GM18511 (cell line): Measurements from ENCODE around the gene UPF3A.
"Not testable (repeated sequence)": the region's sequence is repeated elsewhere in the genome, so short reads cannot be mapped to it uniquely, and the experiment has no call there.

Experiments used
- ATAC-seq: cut with Tn5 transposase; IDR thresholded peaks from one replicate; pipeline ENCODE4 v1.9.1; 2021; ENCODE audit warnings: mild to moderate bottlenecking, moderate library complexity; ENCODE audit not compliant: unreplicated experiment

The UPF3A gene

DNA sequence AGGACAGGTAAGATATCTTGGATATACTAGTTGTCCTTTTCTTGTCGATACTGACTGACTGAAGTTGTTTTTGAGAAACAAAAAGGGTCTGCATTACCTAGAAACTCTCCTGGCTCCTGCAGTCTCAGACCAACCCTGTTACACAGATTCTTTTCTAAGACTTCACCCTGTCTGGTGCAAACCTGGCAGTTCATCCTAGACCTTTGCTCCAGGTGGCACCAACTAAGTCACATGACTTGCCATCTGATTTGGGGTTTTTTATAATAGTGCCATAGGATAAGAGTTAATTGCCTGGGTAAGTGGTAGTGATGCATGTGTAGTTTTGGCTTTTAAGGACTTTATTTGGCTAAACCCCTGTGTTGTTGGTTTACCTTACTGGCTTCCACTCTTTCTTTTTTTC, 47.2 kb downstream of the UPF3A start:
- no peak for ATAC-seq

DNA sequence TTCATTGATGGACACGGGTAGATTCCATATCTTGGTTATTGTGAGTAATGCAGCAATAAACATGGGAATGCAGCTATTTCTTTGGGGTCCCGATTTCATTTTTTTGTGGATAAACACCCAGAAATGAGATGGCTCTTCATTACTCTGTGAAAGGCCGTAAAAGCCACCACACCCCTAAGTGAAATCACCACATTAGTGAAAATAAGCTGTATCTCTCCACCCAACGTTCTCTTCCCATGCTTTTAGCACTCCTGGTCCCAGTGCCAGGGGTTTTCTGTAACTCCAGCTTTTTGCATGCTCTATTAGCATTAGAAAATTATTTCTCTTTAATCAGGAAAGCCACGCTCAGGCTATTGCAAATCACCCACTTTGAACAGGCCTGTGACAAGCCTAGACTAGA, 48.7 kb downstream of the UPF3A start:
- no peak for ATAC-seq

DNA sequence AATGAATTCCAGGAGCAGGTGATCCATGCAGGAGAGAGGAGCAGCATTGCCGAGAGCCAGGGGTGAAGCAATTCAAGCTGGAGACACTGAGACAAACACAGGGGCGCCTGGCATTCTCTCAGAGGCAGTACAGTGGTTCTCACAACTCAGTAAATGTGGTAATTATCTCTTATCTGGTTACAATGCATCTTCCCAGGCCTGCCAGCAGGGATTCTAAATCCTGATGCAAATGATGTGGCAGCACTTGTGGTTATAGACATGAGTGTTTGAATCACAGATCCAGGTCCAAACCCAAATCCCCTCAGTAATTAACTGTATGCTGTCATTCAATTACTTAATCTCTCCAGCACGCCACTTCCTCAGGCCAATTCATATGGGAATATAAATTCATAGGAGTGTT, 52.5 kb downstream of the UPF3A start:
- not testable (repeated sequence) for ATAC-seq

DNA sequence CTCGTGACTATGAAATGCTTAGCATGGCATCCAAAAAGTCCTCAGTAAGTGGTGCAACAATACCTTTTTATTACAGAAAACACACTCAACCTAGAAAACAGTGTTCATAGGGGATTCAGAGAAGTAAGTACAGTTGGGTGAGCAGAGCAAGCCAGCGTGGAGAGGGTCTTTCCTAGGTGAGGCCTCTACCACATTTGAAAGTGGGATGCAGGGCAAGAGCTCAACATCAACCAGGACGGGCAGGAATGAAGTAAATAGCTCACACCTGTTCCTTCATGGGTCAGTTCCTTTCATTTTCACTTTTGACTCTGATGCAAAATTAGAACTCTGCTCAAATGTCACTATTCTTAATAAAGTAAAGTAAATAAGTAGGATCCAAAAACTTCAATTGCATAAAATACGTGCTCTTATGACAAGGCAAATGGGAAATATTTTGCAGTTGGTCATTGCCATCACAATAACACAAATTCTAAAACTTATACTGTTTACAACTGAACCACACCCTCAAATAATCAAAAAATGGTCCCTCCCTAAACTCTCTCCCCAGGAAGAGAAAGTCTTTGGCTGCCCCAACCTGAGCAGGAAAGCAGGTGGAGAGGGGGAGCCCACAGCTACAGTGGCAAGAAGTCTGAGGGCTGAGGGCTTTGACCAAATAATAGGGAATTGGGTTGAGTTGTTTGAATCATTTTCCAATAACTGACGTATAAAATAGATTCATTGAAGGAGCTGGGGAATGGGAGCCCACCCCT, 53.1 kb downstream of the UPF3A start:
- no peak for ATAC-seq

DNA sequence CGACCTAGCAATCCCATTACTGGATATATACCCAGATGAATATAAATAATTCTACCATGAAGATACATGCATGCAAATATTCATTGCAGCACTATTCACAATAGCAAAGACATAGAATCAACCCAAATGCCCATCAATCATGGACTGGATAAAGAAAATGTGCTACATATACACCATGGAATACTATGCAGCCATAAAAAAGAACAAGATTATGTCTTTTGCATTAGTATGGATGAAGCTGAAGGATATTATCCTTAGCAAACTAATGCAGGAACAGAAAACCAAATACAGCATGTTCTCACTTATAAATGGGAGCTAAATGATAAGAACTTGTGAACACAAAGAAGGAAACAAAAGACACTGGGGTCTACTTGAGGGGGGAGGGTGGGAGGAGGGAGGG, 55.1 kb downstream of the UPF3A start:
- ATAC-seq: not testable (repeated sequence)

DNA sequence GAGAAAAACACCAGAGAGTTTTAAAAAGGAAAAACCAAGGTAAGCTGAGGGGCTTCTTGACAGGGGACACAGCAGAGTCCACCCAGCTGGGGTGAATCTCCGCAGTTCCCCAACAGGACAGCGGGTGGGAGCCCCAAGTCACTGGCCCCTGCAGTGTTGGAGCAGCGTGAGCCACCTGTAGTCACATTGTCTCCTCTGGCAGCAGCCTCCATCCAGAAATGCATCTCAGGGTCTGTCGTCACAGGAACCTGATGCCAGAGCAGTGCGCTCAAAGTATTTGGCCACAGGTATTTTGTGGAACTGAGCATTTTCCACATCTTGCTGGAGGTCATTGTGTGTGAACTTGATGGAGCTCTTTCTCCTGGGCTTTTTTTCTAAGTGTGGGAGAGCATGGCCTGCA, 57.6 kb downstream of the UPF3A start:
- no peak for ATAC-seq

DNA sequence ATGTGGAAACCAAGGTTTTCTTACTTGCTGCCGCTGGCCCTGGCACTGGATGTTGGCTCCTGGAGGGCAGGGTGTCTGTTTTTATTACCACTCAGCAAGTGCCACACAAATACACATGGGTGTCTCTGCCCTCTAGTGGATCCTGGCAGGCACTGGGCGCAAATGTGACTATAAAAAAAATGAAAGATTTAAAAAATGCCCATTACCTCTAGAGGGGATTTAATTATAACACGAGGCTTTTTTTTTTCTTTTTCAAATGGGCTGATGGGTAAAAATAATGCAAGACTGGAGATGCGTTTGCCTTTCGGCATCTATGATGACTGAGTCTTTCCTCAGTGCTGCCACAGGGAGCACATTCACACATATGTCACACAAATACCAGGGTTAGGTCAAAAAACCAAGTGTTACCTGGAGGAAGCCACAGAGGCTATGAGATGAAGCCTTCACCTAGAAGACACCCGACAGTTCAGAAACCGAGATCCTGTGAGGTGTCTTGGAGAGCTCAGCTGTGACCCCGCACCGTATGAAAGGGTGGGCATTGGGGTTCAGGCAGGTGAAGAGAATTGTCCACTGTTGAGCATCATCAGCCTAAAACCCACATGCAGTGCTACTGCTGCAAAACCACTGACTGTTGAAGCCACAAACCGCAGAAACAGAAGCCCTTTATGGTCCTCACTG, 58.6 kb downstream of the UPF3A start:
- ATAC-seq: no peak

DNA sequence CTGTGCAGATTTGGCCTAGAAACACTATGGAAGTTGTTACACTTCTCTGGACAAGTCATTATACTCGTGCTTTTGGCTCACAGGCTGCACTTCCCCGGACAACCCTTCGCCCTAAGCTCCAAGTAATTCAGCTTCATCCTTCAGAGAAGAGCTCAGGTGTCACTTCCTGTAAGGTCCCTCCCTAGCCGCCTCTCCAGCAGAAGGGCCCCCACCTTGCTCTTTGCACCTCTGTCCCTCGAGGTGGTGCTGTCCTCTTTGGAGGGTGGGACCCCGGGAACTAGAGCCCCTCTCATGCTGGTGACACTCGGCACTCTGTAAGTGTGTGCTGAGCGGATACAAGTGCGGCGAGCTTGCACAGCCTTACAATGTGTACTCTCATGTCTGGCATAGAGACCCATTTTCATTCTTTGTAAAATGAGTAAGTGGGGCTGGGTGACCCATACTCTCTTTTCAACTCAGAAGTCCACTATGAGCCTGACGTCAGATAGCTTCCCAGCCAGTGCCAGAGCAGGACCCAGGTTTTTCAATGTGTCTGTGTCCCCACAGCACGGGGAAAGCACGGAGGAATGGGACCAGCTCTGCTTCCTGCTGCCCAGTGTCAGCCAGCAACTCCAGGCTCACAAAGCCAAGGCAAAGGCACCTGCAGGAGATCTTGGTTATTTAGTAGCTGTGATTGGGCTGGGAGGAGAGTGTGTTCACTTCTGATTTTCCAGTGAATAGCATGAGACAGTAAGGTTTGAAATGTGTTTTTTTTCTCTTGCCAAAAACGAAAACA, 59.8 kb downstream of the UPF3A start:
- ATAC-seq: no peak

DNA sequence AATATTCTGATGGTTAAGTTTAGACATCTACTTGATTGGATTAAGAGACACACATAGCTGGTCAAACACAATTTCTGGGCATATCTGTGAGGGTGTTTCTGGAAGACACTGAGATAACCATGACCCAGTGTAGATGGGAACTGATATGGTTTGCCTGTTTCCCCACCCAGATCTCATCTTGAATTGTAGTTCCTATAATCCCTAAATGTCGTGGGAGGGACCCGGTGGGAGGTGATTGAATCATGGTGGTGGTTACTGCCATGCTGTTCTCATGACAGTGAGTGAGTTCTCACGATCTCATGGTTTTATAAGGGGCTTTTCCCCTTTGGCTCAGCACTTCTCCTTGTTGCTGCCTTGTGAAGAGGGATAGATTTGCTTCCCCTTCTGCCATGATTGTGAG, 65.9 kb downstream of the UPF3A start:
- not testable (repeated sequence) for ATAC-seq

DNA sequence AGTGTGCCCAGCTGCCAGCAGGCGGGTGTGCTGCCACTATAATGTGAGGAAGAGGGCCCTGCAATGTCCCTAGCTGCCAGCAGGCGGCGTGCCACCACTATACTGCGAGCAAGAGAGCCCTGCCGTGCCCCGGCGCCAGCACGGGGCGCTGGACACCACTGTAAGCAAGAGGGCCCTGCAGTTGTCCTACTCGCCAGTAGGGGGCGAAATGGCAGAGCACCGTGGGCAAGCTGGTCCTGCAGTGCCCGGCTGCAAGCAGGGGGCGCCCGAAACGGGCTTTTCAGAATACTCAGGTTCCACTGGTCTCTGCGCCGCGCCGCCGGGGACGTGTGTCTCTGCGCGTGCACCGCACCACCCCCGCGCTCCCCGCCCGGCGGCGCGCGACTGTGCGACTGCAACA, 71.4 kb downstream of the UPF3A start:
- ATAC-seq: not testable (repeated sequence)

DNA sequence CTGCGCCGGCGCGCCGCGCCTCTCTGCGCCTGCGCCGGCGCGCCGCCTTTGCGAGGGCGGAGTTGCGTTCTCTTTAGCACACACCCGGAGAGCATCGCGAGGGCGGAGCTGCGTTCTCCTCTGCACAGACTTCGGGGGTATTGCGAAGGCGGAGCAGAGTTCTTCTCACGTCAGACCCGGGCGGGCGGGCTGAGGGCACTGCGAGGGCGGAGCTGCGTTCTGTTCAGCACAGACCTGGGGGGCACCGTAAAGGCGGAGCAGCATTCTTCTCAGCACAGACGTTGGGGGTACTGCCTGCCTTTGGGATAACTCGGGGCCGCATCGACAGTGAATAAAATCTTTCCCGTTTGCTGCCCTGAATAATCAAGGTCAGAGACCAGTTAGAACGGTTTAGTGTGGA, 72.0 kb downstream of the UPF3A start:
- not testable (repeated sequence) for ATAC-seq
